ENCODE results near the gene SCNN1A. TPM values are rescaled to one million over a fixed set of nuclear protein-coding genes. Genes with fewer than 3 reads are reported as not detected.

The SCNN1A gene
- total RNA-seq, 1 experiment from 2014 or later: 111 TPM

GRCh38 chr12:6351622-6352021 is 23.7 kb downstream of the SCNN1A start:
- Histone ChIP-seq H2BK12ac (ENCODE audit: insufficient read length, low read depth, low read length) (no peak overlapping the region), H3K23ac (ENCODE audit: insufficient read length, low read depth, low read length) (no peak overlapping the region), H3K9me3 (ENCODE audit: control insufficient read depth, low read depth, low read length) (no peaks in the 10 kb centered on the region), H3K56ac (ENCODE audit: insufficient read length, low read depth, low read length) (no peak overlapping the region), H4K91ac (ENCODE audit: insufficient read length, low read depth, low read length) (no peak overlapping the region), H3T11ph (ENCODE audit: low read length) (no peak overlapping the region), H4K5ac (ENCODE audit: insufficient read length, low read depth, low read length) (no peak overlapping the region), H3K79me2 (ENCODE audit: insufficient read depth, low read length) (no peaks in the 10 kb centered on the region), H3K4me2 (ENCODE audit: insufficient read depth, insufficient read length, low read length) (no peak overlapping the region), H2BK120ac (ENCODE audit: low read depth, low read length, poor library complexity, severe bottlenecking) (no peak overlapping the region), H3K27me3 (ENCODE audit: insufficient read depth, low read length) (no peaks in the 10 kb centered on the region), H3K79me1 (ENCODE audit: insufficient read depth, low read depth, low read length, poor library complexity, severe bottlenecking) (no peaks in the 10 kb centered on the region), H4K8ac (replicated peaks; ENCODE audit: insufficient read length, low read depth, low read length) (no peak overlapping the region), H4K20me1 (ENCODE audit: control insufficient read depth, insufficient read depth, insufficient read length) (no peaks in the 10 kb centered on the region), H3K14ac (ENCODE audit: insufficient read depth, low read length) (no peak overlapping the region), H3K4me1 (ENCODE audit: insufficient read depth, low read length) (no peaks in the 10 kb centered on the region; the same call in 1 of the 2 replicates), H2AK5ac (ENCODE audit: insufficient read length, low read length) (no peak overlapping the region), H2BK20ac (ENCODE audit: low read depth, low read length, poor library complexity, severe bottlenecking) (no peak overlapping the region), H2BK15ac (ENCODE audit: low read depth, low read length) (no peak overlapping the region), H3K9ac (ENCODE audit: extremely low read depth, insufficient read length, low read length) (no peak overlapping the region), H3K4ac (ENCODE audit: low read depth, low read length) (no peak overlapping the region), H3K18ac (ENCODE audit: insufficient read length, low read depth, low read length) (no peak overlapping the region), H3K23me2 (ENCODE audit: insufficient read length, low read depth, low read length, poor library complexity, severe bottlenecking) (no peaks in the 10 kb centered on the region), H2BK5ac (ENCODE audit: insufficient read length, low read length) (no peak overlapping the region), H3K27ac (ENCODE audit: insufficient read length, low read depth, low read length) (no peak overlapping the region), H2AFZ (ENCODE audit: low read length) (no peak overlapping the region)
- DNase-seq: no peak
- WGBS (ENCODE audit: extremely low coverage, insufficient read length, low lambda C conversion rate): no CpG with 5 or more reads among the region's 5 CpGs
- no peaks in the 10 kb centered on the region for H3K27me3 Mint-ChIP-seq (ENCODE audit: low read depth)
- H3K27ac Mint-ChIP-seq: no peak overlapping the region
- H3K36me3 Mint-ChIP-seq (ENCODE audit: insufficient read depth in 1 of 3, low read depth in 3 of 3): peaks cover 31 to 78% (median 71%) of the 10 kb centered on the region in 3 experiments; a peak in 6 of 7 replicates
- H3K4me3 Mint-ChIP-seq: no peak overlapping the region
- H3K9me3 Mint-ChIP-seq: no peaks in the 10 kb centered on the region
- TF ChIP-seq, protein P1, sequence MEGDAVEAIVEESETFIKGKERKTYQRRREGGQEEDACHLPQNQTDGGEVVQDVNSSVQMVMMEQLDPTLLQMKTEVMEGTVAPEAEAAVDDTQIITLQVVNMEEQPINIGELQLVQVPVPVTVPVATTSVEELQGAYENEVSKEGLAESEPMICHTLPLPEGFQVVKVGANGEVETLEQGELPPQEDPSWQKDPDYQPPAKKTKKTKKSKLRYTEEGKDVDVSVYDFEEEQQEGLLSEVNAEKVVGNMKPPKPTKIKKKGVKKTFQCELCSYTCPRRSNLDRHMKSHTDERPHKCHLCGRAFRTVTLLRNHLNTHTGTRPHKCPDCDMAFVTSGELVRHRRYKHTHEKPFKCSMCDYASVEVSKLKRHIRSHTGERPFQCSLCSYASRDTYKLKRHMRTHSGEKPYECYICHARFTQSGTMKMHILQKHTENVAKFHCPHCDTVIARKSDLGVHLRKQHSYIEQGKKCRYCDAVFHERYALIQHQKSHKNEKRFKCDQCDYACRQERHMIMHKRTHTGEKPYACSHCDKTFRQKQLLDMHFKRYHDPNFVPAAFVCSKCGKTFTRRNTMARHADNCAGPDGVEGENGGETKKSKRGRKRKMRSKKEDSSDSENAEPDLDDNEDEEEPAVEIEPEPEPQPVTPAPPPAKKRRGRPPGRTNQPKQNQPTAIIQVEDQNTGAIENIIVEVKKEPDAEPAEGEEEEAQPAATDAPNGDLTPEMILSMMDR (conservative IDR thresholded peaks at IDR 0.05): no peak
- H3K4me1 Mint-ChIP-seq: peaks cover 15 to 16% of the 10 kb centered on the region in 2 experiments

Measured in H9 (cell line).